ENCODE measurements around the gene MLPH.

The MLPH gene

GRCh38 chr2:237538901-237539300 is 51.9 kb downstream of the MLPH start:
- H3K4me3 ChIP-seq (ENCODE audit: low read length): no peak overlapping the region
- TF ChIP-seq ZNF274 (IDR thresholded peaks at IDR 0.05; ENCODE audit: low read depth, low read length): no peak

DNA sequence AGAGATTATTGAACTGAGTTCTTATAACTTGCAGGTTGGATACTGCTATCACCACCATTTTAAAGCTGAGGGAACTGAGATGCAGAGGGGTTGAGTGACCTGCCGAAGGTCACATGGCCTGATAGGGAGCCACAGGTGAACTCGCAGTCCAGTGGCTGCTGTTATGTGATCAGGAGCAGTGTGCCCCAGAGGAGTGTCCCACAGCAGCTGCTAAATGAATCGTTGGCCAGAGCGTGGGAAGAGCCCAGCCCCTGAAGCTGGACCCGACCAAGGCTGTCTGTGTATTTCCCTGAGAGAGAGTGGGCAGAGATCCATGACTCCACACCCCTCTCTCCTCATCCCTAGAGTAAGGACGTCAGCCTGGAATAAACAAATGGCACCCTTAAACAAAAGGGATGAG is 52.6 kb downstream of the MLPH start:
- TF ChIP-seq ZNF274 (IDR thresholded peaks at IDR 0.05; ENCODE audit: low read depth, low read length): no peak
- no peak overlapping the region for H3K4me3 ChIP-seq (ENCODE audit: low read length)

GRCh38 chr2:237540223-237540775 is 53.2 kb downstream of the MLPH start:
- no peak for TF ChIP-seq ZNF274 (IDR thresholded peaks at IDR 0.05; ENCODE audit: low read depth, low read length)
- no peak overlapping the region for H3K4me3 ChIP-seq (ENCODE audit: low read length)

- H3K4me3 ChIP-seq (ENCODE audit: low read length): no peak overlapping the region
- no peak for TF ChIP-seq ZNF274 (IDR thresholded peaks at IDR 0.05; ENCODE audit: low read depth, low read length)
These were observed 53.8 kb downstream of the MLPH start for GRCh38 chr2:237540823-237541222.

DNA sequence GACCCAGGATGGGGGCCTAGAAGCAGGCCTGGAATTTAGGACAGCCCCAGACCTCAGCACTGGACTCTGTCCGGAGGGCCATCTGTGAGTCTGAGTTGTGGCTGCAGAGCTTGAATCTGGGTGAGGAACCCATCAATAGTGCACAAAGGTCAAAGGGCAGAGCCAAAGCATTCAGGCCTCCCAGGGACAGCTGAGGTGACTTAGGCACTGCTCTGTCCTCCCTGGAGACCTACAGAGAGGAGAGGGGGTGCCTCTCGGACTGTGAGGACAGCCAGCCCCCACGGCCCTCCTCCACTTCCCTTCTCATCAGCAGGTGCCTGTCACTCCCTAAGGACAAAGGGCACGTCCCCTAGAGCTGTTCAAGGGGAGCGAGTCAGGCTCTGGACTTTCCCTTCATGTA is 54.2 kb downstream of the MLPH start:
- H3K4me3 ChIP-seq (ENCODE audit: low read length): no peak overlapping the region
- TF ChIP-seq ZNF274 (IDR thresholded peaks at IDR 0.05; ENCODE audit: low read depth, low read length): no peak

DNA sequence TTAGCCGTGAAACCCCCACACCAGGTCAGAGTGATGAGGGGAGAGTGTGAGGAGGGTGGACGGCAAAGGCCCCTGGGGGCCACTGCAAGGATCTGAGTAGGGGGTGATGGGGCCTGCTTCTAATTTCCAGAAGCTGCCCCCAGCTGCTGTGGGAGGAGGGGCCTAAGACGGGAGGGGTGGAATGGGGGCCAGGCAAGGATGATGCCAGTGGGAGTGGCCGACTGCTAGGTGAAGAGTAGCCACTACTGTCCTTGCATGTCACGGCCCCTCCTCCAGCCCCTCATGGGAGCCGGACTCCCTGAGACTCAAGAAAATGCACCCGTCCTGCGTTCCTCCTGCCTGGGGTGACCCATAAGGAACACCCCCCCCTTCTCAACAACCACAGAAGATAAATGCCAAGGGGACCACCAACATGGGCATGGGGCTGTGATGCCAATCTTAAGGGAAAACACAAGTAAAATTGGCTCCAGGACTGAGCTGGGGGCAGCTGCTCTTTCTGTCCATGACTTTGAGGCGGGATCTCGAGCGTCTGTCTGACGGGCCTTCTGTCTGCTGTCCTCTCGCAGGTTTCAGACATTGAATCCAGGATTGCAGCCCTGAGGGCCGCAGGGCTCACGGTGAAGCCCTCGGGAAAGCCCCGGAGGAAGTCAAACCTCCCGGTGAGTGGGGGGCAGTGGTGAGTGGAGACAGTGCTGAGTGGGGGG is 55.1 kb downstream of the MLPH start:
- no peak overlapping the region for H3K4me3 ChIP-seq (ENCODE audit: low read length)
- TF ChIP-seq ZNF274 (IDR thresholded peaks at IDR 0.05; ENCODE audit: low read depth, low read length): no peak

GRCh38 chr2:237546040-237546875 is 59.2 kb downstream of the MLPH start:
- TF ChIP-seq ZNF274 (IDR thresholded peaks at IDR 0.05; ENCODE audit: low read depth, low read length): no peak
- H3K4me3 ChIP-seq (ENCODE audit: low read length): no peak overlapping the region

DNA sequence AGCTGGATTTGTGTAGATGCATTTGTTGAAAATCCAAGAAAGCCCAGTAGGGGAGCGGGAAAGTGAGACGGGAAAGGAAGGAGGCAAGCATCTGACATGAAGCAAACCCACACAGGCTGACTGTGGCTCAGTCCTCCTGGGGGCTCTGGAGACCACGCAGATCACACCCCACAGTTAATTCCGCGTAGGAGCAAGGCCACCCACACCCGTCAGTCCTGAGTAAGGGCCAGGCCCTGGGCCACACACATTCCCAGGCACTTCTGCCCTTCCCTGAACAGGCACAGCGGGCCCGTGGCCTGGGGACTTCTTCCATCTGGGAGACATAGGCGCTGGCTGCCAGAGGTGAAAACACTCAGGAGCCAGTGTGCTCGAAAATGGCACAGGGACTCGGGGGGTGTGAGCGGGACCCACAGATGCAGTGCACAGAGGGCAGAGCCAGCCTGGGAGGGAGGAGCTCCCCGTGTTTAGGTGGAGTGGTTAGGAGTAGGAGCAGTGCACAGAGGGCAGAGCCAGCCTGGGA is 59.9 kb downstream of the MLPH start:
- TF ChIP-seq ZNF274 (IDR thresholded peaks at IDR 0.05; ENCODE audit: low read depth, low read length): no peak
- H3K4me3 ChIP-seq (ENCODE audit: low read length): no peak overlapping the region

DNA sequence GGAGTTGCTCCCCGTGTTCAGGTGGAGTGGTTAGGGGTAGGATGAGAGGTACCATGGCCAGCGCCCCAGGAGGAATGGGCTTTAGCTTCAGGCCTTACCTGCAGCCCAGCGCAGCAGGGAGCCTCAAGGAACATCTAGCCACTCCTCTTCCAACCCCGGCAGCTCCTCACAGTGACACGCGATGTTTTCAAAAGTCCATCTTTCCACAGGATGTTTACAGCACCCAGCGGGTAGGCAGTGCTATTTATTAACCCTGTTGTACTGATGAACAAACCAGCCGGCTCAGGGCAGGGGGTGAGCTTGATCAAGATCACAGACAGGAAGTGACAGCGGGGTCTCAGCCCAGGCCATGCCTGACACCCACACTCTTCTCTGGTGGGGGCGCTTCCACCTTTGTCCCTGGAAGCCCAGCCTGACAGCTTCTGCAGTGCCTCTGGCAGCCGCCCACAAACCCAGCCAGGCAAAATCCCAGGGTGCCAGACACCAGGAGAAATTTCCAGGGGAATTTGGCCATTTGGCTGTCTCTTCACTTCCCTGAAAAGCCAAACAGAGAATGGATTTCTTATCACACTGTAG is 60.9 kb downstream of the MLPH start:
- no peak for TF ChIP-seq ZNF274 (IDR thresholded peaks at IDR 0.05; ENCODE audit: low read depth, low read length)
- H3K4me3 ChIP-seq (ENCODE audit: low read length): no peak overlapping the region

- H3K4me3 ChIP-seq (ENCODE audit: low read length): no peak overlapping the region
- no peak for TF ChIP-seq ZNF274 (IDR thresholded peaks at IDR 0.05; ENCODE audit: low read depth, low read length)
These were observed 62.2 kb downstream of the MLPH start for GRCh38 chr2:237549216-237549615.

DNA sequence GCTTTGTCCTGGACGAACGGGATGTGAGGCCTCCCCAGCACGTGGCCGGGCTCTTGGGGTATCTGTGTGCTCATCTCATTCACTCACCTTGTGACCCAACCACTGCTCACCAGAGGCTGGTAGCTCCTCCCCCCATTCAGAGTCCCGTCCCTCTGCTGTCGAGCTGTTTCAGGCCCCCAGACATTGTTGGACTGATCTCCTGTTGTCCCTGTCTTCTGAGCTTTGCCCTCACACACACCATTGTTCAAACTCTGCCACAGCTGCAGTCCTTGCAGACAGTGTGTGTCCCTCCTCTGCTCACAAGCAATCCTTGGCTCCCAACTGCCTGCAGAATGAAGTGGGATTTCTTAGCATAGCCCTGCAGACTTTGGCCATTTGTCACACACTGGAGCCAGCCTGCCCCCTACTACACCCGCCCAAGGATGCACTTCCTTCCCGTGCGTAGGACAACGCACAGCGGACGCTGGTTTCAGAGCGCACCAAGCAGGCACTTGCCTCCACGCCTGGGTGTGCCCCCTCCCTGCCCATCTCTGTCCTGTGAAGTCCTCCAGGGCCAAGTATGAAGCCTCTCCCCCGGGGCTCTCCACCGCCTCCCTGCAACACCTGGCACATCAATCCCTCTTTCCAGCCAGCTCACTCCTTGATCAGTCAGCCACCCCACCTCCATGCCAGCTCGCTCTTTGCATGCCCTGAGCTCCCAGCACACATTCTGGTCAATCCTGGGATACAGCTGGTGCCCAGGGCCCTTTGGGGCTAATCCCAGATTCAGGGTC is 62.8 kb downstream of the MLPH start:
- no peak overlapping the region for H3K4me3 ChIP-seq (ENCODE audit: low read length)
- TF ChIP-seq ZNF274 (IDR thresholded peaks at IDR 0.05; ENCODE audit: low read depth, low read length): no peak

- no peak for TF ChIP-seq ZNF274 (IDR thresholded peaks at IDR 0.05; ENCODE audit: low read depth, low read length)
- no peak overlapping the region for H3K4me3 ChIP-seq (ENCODE audit: low read length)
These were observed 64.1 kb downstream of the MLPH start for GRCh38 chr2:237551071-237551574.

- no peak overlapping the region for H3K4me3 ChIP-seq (ENCODE audit: low read length)
- TF ChIP-seq ZNF274 (IDR thresholded peaks at IDR 0.05; ENCODE audit: low read depth, low read length): no peak
These were observed 65.9 kb downstream of the MLPH start for GRCh38 chr2:237552908-237553307.
